GM18505 (cell line): ENCODE results near the gene NOL4L.

ENCODE experiments used
- ATAC-seq: cut with Tn5 transposase; IDR thresholded peaks from one replicate; pipeline ENCODE4 v1.9.1; 2021; ENCODE audit not compliant: unreplicated experiment
- POLR2A ChIP-seq: IDR thresholded peaks from 4 replicates; pipeline ENCODE4 v1.6.1; 2011; ENCODE audit warnings: borderline replicate concordance; ENCODE audit not compliant: insufficient read depth, insufficient read length; ENCODE audit errors: extremely low read depth

The NOL4L gene

GRCh38 chr20:32528905-32529670 is 56.0 kb downstream of the NOL4L start:
- no peak for ATAC-seq
- TF ChIP-seq POLR2A, result no peak

GRCh38 chr20:32528171-32528891 is 56.8 kb downstream of the NOL4L start:
- no peak for TF ChIP-seq POLR2A
- ATAC-seq, result no peak

DNA sequence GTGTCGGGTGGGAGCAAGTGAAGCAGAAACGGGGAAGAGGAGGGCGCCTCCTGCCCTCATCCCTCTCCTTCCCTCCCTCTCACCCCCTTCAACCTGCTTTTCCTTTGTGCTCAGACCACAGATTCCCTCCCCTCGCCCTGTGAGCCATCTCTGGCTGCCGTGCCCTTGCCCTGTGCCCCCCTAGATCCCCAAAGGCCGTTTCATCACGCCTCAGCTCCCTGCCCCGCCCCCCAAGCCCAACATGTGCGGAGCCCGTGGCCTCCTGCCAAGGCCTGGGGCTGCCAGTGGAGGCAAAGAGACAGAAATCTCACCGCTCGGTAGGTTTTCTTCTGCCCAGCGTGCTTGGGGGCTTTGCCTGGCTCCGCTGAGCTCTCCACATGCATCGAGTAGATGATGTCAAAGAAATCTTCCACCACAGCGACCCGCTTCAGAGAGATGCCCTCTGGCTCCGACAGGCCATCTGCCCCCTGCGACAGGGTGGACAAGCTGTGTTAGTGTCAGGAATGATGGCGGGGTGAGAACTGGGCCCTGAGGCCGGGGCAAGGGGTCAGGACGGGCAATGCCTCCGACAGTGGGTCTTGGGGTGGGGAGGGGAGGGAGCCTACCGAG is 57.6 kb downstream of the NOL4L start:
- TF ChIP-seq POLR2A, result no peak
- no peak for ATAC-seq

- no peak for TF ChIP-seq POLR2A
- no peak for ATAC-seq
Observed at GRCh38 chr20:32527052-32527446, 58.1 kb downstream of the NOL4L start.

GRCh38 chr20:32526541-32526940 is 58.6 kb downstream of the NOL4L start:
- no peak for ATAC-seq
- TF ChIP-seq POLR2A, result no peak

DNA sequence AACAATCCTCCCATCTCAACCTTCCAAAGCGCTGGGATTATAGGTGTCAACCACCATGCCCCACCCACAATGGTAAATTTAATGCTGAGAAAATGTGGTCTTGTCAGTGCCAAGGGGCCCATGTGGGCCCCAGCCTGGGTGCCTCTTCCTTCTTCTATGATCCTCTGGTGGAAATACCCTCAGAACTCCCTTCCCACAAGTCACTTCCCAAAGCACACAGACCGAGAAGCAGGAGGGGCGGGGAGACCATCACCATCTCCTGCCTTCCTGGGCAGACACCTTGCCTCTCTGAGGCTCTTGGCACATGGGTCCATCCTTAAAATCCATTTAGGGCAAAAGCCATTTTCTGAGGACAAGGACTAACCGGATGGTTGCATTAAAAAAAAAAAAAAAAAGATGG is 59.0 kb downstream of the NOL4L start:
- no peak for ATAC-seq
- no peak for TF ChIP-seq POLR2A

DNA sequence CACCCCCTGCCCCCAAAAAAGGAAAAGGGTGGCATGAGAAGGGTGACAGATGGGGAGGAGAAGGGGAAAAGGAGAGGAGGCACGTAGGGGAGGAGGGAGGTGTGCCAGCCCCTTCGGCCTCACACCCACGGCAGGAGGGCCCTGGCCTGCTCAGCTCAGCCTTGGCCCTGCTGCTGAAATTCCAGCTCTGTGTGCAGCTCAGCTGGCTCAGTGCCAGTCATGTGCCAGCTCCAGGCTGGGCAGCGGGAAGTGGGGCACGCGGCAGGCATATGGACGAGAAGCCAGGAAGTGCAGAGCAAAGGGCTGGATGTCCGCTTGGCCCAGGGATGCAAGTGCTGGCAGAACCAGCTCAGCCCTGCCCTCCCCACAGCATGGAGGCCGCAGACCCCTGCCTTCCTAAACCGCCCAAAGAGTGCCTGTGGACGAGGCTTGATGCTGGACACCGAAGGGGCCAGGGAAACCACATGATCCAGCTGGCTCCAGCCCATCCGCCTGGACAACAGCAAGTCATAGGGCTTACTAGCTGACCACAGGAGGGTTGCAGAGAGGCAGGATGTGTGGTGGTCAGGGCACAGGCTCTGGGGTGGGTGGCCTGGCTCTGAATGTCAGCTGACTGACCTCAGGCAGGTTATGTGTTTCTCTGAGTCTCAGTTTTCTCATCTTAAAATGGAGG is 60.2 kb downstream of the NOL4L start:
- no peak for ATAC-seq
- no peak for TF ChIP-seq POLR2A

DNA sequence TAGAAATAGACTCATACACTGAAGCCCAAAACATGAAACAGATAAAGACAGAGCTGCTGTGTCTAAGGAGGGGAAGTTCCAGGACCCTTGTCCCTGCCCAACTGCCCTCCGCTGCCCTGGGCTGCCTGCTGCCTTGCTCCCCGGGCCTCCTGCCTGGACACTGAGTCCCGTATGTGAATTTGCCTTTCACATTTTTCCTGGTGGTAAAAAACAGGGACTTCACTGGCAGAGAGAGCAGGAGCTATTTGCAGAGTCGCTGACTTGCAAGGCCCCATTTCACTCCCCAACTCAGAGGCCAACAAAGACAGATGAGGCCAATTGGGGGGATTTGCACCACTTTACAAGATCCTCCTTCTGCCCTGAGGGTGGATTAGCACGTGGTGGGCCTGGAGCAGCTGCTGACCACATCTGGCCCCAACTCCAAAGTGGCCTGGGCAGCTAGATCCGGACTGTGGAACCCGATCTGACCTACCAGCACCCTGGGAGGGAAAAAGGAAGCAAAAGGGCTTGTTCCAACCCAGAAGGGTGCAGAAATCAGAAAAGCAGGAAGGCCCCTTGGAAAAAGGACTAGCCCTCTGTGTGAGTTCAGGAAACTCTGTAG is 61.4 kb downstream of the NOL4L start:
- no peak for ATAC-seq

GRCh38 chr20:32522776-32523612 is 62.1 kb downstream of the NOL4L start:
- no peak for ATAC-seq
- no peak for TF ChIP-seq POLR2A

More for the DNA sequence above, 61.4 kb downstream of the NOL4L start:
- no peak for TF ChIP-seq POLR2A

DNA sequence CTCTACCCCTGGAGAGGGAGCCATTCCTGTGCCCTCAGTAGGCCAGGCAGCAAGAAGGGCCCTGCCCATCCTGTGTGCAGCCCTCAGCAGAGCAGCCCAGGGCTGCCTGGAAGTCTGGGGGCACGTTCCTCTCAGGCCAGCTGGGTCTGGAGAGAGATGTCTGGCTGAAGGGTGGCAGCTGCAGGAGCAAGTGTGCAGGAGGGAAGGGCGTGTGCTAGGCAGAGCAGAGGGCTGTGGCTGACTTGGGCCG is 62.7 kb downstream of the NOL4L start:
- TF ChIP-seq POLR2A, result no peak
- no peak for ATAC-seq

GRCh38 chr20:32521780-32522525 is 63.2 kb downstream of the NOL4L start:
- ATAC-seq, result peak; percentile 44
- no peak for TF ChIP-seq POLR2A

DNA sequence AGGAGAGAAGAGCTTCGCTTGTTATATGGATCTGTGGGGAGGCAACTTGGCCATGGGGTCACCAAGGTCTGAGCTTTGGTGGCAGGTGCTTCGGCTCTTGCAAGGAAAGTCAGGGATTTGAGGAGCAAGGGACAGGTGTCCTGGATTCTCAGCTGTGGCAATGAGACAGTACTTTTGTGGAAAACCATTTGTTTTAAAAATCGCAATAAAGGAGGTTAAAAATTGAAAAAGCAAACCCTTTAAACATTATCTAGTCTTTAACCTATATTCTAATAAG is 64.3 kb downstream of the NOL4L start:
- no peak for TF ChIP-seq POLR2A
- ATAC-seq, result no peak
